HG03442 (cell line): ENCODE results near the gene RANBP1.

Experiments used
- ATAC-seq: cut with Tn5 transposase; IDR thresholded peaks from one replicate; pipeline ENCODE4 v1.9.1; 2021; ENCODE audit warnings: mild to moderate bottlenecking, moderate library complexity; ENCODE audit not compliant: unreplicated experiment

RANBP1 gene

GRCh38 chr22:20135806-20136602 lies 20.1 kb downstream of the RANBP1 start:
- ATAC-seq = no peak

GRCh38 chr22:20136603-20136873 lies 20.6 kb downstream of the RANBP1 start:
- ATAC-seq = no peak

GRCh38 chr22:20137113-20137512 lies 21.2 kb downstream of the RANBP1 start:
- no peak for ATAC-seq

- no peak for ATAC-seq
Measured at GRCh38 chr22:20137671-20138416, 21.9 kb downstream of the RANBP1 start.

GRCh38 chr22:20138417-20138738 lies 22.5 kb downstream of the RANBP1 start:
- no peak for ATAC-seq

GRCh38 chr22:20138868-20139267 lies 23.0 kb downstream of the RANBP1 start:
- no peak for ATAC-seq

- no peak for ATAC-seq
Measured at GRCh38 chr22:20139391-20140106, 23.6 kb downstream of the RANBP1 start.

- no peak for ATAC-seq
Measured at GRCh38 chr22:20140107-20140445, 24.2 kb downstream of the RANBP1 start.

GRCh38 chr22:20140521-20140964 lies 24.6 kb downstream of the RANBP1 start:
- no peak for ATAC-seq

- no peak for ATAC-seq
Measured at GRCh38 chr22:20141186-20142077, 25.5 kb downstream of the RANBP1 start.

- ATAC-seq = no peak
Measured at GRCh38 chr22:20142711-20143621, 27.1 kb downstream of the RANBP1 start.

GRCh38 chr22:20143883-20144665 lies 28.2 kb downstream of the RANBP1 start:
- ATAC-seq = no peak

GRCh38 chr22:20145206-20145831 lies 29.4 kb downstream of the RANBP1 start:
- ATAC-seq = no peak

- ATAC-seq = no peak
Measured at GRCh38 chr22:20145832-20146223, 29.9 kb downstream of the RANBP1 start.

- ATAC-seq = no peak
Measured at GRCh38 chr22:20146777-20147176, 30.9 kb downstream of the RANBP1 start.

- no peak for ATAC-seq
Measured at GRCh38 chr22:20147237-20147988, 31.5 kb downstream of the RANBP1 start.

GRCh38 chr22:20148414-20148813 lies 32.5 kb downstream of the RANBP1 start:
- no peak for ATAC-seq
